Right lobe of liver (tissue), 4 donors: ENCODE results near the gene SDK1.

Experiments
- POLR2A ChIP-seq: fragments of 450-650 bp; IDR thresholded peaks from one replicate; pipeline ENCODE4 v1.6.1; 2017; ENCODE audit warnings: antibody characterized with exemption, mild to moderate bottlenecking
- TF ChIP-seq, protein P1 (sequence below), 4 donors: fragments of 200-600 bp in 3 of 4; fragments of 450-650 bp in 1 of 4; IDR thresholded peaks; one replicate each; pipeline versions ENCODE4 v1.5.1 to v1.8.0; 2016 to 2022; ENCODE audit warnings: antibody characterized with exemption in 4 of 4, mild to moderate bottlenecking in 2 of 4
- donor health status: DM: no; HTN: no; CAD: no.
- donor health status: DM: no; HTN: no; CAD: no.
- donor health status: DM: no; HTN: yes; CAD: no.

DNA sequence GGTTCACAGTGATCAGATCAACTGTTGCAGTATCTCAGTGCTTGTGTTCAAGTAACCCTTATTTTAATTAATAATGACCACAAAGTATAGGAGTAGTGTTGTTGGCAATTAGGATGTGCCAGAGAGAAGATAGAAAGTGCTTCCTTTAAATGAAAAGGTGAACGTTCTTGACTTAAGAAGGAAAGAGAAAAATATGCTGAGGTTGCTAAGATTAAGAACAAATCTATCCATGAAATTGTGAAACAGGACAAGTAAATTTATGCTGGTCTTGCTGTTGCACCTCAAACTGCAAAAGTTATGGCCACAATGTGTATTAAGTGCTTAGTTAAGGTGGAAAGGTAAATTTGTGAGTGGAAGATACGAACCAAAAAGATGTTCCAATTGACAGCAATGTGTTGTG, 139.5 kb downstream of the SDK1 start:
- TF ChIP-seq, protein P1, sequence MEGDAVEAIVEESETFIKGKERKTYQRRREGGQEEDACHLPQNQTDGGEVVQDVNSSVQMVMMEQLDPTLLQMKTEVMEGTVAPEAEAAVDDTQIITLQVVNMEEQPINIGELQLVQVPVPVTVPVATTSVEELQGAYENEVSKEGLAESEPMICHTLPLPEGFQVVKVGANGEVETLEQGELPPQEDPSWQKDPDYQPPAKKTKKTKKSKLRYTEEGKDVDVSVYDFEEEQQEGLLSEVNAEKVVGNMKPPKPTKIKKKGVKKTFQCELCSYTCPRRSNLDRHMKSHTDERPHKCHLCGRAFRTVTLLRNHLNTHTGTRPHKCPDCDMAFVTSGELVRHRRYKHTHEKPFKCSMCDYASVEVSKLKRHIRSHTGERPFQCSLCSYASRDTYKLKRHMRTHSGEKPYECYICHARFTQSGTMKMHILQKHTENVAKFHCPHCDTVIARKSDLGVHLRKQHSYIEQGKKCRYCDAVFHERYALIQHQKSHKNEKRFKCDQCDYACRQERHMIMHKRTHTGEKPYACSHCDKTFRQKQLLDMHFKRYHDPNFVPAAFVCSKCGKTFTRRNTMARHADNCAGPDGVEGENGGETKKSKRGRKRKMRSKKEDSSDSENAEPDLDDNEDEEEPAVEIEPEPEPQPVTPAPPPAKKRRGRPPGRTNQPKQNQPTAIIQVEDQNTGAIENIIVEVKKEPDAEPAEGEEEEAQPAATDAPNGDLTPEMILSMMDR (IDR thresholded peaks at IDR 0.05), result no peak
- no peak for TF ChIP-seq POLR2A
